ENCODE results near the gene GAL3ST1. TPM values are rescaled to one million over a fixed set of nuclear protein-coding genes. Genes with fewer than 3 reads are reported as not detected.
"Not testable (repeated sequence)": the region's sequence is repeated elsewhere in the genome, so short reads cannot be mapped to it uniquely, and the experiment has no call there.

The GAL3ST1 gene
- total and polyA plus RNA-seq, 2 donors (not counting 1 experiment from before 2014, with no cell fraction given), result 0.70 TPM; not detected in 1

GRCh38 chr22:30569674-30570202 lies 4.7 kb downstream of the GAL3ST1 start:
- Mint-ChIP-seq H3K27ac (no peak overlapping the region), H3K9me3 (ENCODE audit: insufficient read depth) (no peaks in the 10 kb centered on the region), H3K4me1 (no peaks in the 10 kb centered on the region), H3K4me3 (no peak overlapping the region), H3K27me3 (peaks cover 5% of the 10 kb centered on the region)
- Histone ChIP-seq H3K4me1 (ENCODE audit: control insufficient read depth in 2 of 2, insufficient read depth in 2 of 2, low read length in 2 of 2) (no peaks in the 10 kb centered on the region), H2AFZ (ENCODE audit: insufficient read depth, low read depth, low read length, poor library complexity, severe bottlenecking) (no peak overlapping the region), H3K79me2 (ENCODE audit: control insufficient read depth, insufficient read depth, low read length) (no peaks in the 10 kb centered on the region), H3K36me3 (replicated peaks in 1 of 2; ENCODE audit: control extremely low read depth in 1 of 2, control insufficient read depth in 1 of 2, extremely low read depth in 1 of 2, insufficient read depth in 2 of 2, low read length in 1 of 2) (no peaks in the 10 kb centered on the region), H3K4me2 (replicated peaks; ENCODE audit: low read depth, low read length, poor library complexity, severe bottlenecking) (no peak overlapping the region), H3K27ac (ENCODE audit: low read length in 2 of 2) (no peak overlapping the region), H3K9me3 (ENCODE audit: control extremely low read depth in 1 of 3, control insufficient read depth in 2 of 3, insufficient read depth in 1 of 3, low read length in 2 of 3) (no peaks in the 10 kb centered on the region), H4K20me1 (ENCODE audit: control insufficient read depth, insufficient read depth, low read length, poor library complexity, severe bottlenecking) (no peaks in the 10 kb centered on the region), H3K4me3 (ENCODE audit: control extremely low read depth in 1 of 5, extremely low read depth in 1 of 5, insufficient read depth in 1 of 5, low read depth in 2 of 5, low read length in 4 of 5) (no peak overlapping the region), H3K27me3 (replicated peaks in 1 of 4; ENCODE audit: control extremely low read depth in 1 of 4, control insufficient read depth in 3 of 4, insufficient read depth in 4 of 4, low read length in 3 of 4) (peaks cover 0 to 3% (median 0%) of the 10 kb centered on the region in 4 experiments), H3K9ac (ENCODE audit: low read length) (no peak overlapping the region)
- DNase-seq (no peak), ATAC-seq (ENCODE audit: low read depth) (no peak)
- POLR2A ChIA-PET, result no interaction called here
- CTCF ChIA-PET, result no interaction called here
- intact Hi-C loops (cut with micrococcal nuclease), result no loop called here
- TF ChIP-seq CTCF (IDR thresholded peaks at IDR 0.05), result no peak
- TF ChIP-seq EZH2 (IDR thresholded peaks at IDR 0.05; ENCODE audit: borderline replicate concordance, insufficient read depth, low read depth, low read length, poor library complexity, severe bottlenecking), result no peak
- 80% methylated on average over 2 of the region's 10 CpGs for WGBS (ENCODE audit: insufficient coverage)

GRCh38 chr22:30568137-30568805 lies 6.2 kb downstream of the GAL3ST1 start:
- ChIA-PET CTCF (no interaction called here), POLR2A (no interaction called here)
- no peak overlapping the region for H3K4me3 ChIP-seq (ENCODE audit: control extremely low read depth in 1 of 5, extremely low read depth in 1 of 5, insufficient read depth in 1 of 5, low read depth in 2 of 5, low read length in 4 of 5)
- no peak overlapping the region for H3K4me2 ChIP-seq (replicated peaks; ENCODE audit: low read depth, low read length, poor library complexity, severe bottlenecking)
- intact Hi-C loops (cut with micrococcal nuclease), result no loop called here
- H3K27me3 ChIP-seq (replicated peaks in 1 of 4; ENCODE audit: control extremely low read depth in 1 of 4, control insufficient read depth in 3 of 4, insufficient read depth in 4 of 4, low read length in 3 of 4), result peaks cover 0 to 3% (median 0%) of the 10 kb centered on the region in 4 experiments
- no peaks in the 10 kb centered on the region for H3K9me3 ChIP-seq (ENCODE audit: control extremely low read depth in 1 of 3, control insufficient read depth in 2 of 3, insufficient read depth in 1 of 3, low read length in 2 of 3)
- no peaks in the 10 kb centered on the region for H4K20me1 ChIP-seq (ENCODE audit: control insufficient read depth, insufficient read depth, low read length, poor library complexity, severe bottlenecking)
- H3K36me3 ChIP-seq (replicated peaks in 1 of 2; ENCODE audit: control extremely low read depth in 1 of 2, control insufficient read depth in 1 of 2, extremely low read depth in 1 of 2, insufficient read depth in 2 of 2, low read length in 1 of 2), result no peaks in the 10 kb centered on the region
- no peak for ATAC-seq (ENCODE audit: low read depth)
- H2AFZ ChIP-seq (ENCODE audit: insufficient read depth, low read depth, low read length, poor library complexity, severe bottlenecking), result no peak overlapping the region
- no peaks in the 10 kb centered on the region for H3K9me3 Mint-ChIP-seq (ENCODE audit: insufficient read depth)
- DNase-seq, result no peak
- H3K4me1 Mint-ChIP-seq, result no peaks in the 10 kb centered on the region
- TF ChIP-seq EZH2 (IDR thresholded peaks at IDR 0.05; ENCODE audit: borderline replicate concordance, insufficient read depth, low read depth, low read length, poor library complexity, severe bottlenecking), result no peak
- no peak for TF ChIP-seq CTCF (IDR thresholded peaks at IDR 0.05)
- H3K79me2 ChIP-seq (ENCODE audit: control insufficient read depth, insufficient read depth, low read length), result no peaks in the 10 kb centered on the region
- H3K4me3 Mint-ChIP-seq, result no peak overlapping the region
- no peak overlapping the region for H3K27ac ChIP-seq (ENCODE audit: low read length in 2 of 2)
- no peaks in the 10 kb centered on the region for H3K4me1 ChIP-seq (ENCODE audit: control insufficient read depth in 2 of 2, insufficient read depth in 2 of 2, low read length in 2 of 2)
- H3K27ac Mint-ChIP-seq, result no peak overlapping the region
- 79% methylated on average over 7 of the region's 10 CpGs for WGBS (ENCODE audit: insufficient coverage)
- no peak overlapping the region for H3K9ac ChIP-seq (ENCODE audit: low read length)
- peaks cover 5% of the 10 kb centered on the region for H3K27me3 Mint-ChIP-seq

DNA sequence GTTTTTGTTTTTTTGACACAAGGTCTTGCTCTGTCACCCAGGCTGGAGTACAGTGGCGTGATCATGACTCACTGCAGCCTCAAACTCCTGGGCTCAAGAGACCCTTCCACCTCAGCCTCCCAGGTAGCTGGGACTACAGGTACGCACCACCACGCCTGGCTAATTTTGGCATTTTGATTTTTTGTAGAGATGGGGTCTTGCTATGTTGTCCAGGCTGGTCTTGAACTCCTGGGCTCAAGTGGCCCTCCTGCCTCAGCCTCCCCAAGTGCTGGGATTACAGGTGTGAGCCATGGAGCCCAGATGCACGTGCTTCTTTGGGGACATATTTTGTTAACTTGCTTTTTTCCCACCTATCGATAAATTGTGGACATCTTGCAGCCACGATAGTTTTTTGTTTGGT lies 7.2 kb downstream of the GAL3ST1 start:
- H3K27me3 ChIP-seq (replicated peaks in 1 of 4; ENCODE audit: control extremely low read depth in 1 of 4, control insufficient read depth in 3 of 4, insufficient read depth in 4 of 4, low read length in 3 of 4); POLR2A ChIA-PET; H3K27me3 Mint-ChIP-seq; H3K4me1 ChIP-seq (ENCODE audit: control insufficient read depth in 2 of 2, insufficient read depth in 2 of 2, low read length in 2 of 2); H3K27ac ChIP-seq (ENCODE audit: low read length in 2 of 2); H3K36me3 ChIP-seq (replicated peaks in 1 of 2; ENCODE audit: control extremely low read depth in 1 of 2, control insufficient read depth in 1 of 2, extremely low read depth in 1 of 2, insufficient read depth in 2 of 2, low read length in 1 of 2); H3K4me3 ChIP-seq (ENCODE audit: control extremely low read depth in 1 of 5, extremely low read depth in 1 of 5, insufficient read depth in 1 of 5, low read depth in 2 of 5, low read length in 4 of 5); H3K79me2 ChIP-seq (ENCODE audit: control insufficient read depth, insufficient read depth, low read length); intact Hi-C loops (cut with micrococcal nuclease); H3K4me2 ChIP-seq (replicated peaks; ENCODE audit: low read depth, low read length, poor library complexity, severe bottlenecking); H3K9me3 ChIP-seq (ENCODE audit: control extremely low read depth in 1 of 3, control insufficient read depth in 2 of 3, insufficient read depth in 1 of 3, low read length in 2 of 3); H2AFZ ChIP-seq (ENCODE audit: insufficient read depth, low read depth, low read length, poor library complexity, severe bottlenecking); H3K4me3 Mint-ChIP-seq; H4K20me1 ChIP-seq (ENCODE audit: control insufficient read depth, insufficient read depth, low read length, poor library complexity, severe bottlenecking); DNase-seq; H3K27ac Mint-ChIP-seq; H3K9me3 Mint-ChIP-seq (ENCODE audit: insufficient read depth); H3K9ac ChIP-seq (ENCODE audit: low read length); CTCF ChIA-PET; ATAC-seq (ENCODE audit: low read depth); H3K4me1 Mint-ChIP-seq: not testable (repeated sequence)
- WGBS (ENCODE audit: insufficient coverage), result 67% methylated on average over 1 of the region's 6 CpGs

All from B cell (primary cell).